Measurements from ENCODE around the gene C4orf33.
"Not testable (repeated sequence)": the region's sequence is repeated elsewhere in the genome, so short reads cannot be mapped to it uniquely, and the experiment has no call there.

Gene C4orf33

DNA sequence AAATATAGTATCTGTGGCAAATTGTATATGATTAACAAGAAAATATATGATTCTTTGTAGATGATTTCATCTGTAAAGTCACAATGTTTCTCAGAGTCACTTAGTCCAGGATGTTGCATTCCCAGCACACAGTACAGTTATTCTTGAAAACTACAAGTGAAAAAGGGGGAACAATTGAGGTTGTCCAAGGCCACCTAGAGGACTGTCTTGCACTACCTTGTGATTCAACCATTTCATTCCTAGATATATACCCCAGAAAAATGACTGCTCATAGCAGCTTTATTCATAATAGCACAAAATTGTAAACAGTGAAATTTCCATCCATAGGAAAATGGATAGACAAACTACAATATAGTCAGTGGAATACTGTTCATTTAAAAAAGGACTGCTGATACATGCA, 16.0 kb downstream of the C4orf33 start:
- H3K27ac ChIP-seq = no peak overlapping the region
- no peak for DNase-seq
- H3K27me3 ChIP-seq (replicated peaks) = no peaks in the 10 kb centered on the region
- TF ChIP-seq, protein P1, sequence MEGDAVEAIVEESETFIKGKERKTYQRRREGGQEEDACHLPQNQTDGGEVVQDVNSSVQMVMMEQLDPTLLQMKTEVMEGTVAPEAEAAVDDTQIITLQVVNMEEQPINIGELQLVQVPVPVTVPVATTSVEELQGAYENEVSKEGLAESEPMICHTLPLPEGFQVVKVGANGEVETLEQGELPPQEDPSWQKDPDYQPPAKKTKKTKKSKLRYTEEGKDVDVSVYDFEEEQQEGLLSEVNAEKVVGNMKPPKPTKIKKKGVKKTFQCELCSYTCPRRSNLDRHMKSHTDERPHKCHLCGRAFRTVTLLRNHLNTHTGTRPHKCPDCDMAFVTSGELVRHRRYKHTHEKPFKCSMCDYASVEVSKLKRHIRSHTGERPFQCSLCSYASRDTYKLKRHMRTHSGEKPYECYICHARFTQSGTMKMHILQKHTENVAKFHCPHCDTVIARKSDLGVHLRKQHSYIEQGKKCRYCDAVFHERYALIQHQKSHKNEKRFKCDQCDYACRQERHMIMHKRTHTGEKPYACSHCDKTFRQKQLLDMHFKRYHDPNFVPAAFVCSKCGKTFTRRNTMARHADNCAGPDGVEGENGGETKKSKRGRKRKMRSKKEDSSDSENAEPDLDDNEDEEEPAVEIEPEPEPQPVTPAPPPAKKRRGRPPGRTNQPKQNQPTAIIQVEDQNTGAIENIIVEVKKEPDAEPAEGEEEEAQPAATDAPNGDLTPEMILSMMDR (IDR thresholded peaks at IDR 0.05; ENCODE audit: low read depth, low read length, missing control alignments) = peak; percentile 8
- in situ Hi-C loops (cut with HindIII; ENCODE audit: low pct_ligation_motif_present, low sequenced_read_pairs) = no loop called here
- no peak overlapping the region for H3K4me3 ChIP-seq (ENCODE audit: low read depth, low read length)
- H3K36me3 ChIP-seq (replicated peaks) = no peaks in the 10 kb centered on the region

GRCh38 chr4:129113434-129113833, 17.5 kb downstream of the C4orf33 start:
- in situ Hi-C loops (cut with HindIII; ENCODE audit: low pct_ligation_motif_present, low sequenced_read_pairs) = no loop called here
- TF ChIP-seq, protein P1 (IDR thresholded peaks at IDR 0.05; ENCODE audit: low read depth, low read length, missing control alignments) = no peak
- no peaks in the 10 kb centered on the region for H3K36me3 ChIP-seq (replicated peaks)
- no peaks in the 10 kb centered on the region for H3K27me3 ChIP-seq (replicated peaks)
- no peak for DNase-seq
- no peak overlapping the region for H3K4me3 ChIP-seq (ENCODE audit: low read depth, low read length)
- no peak overlapping the region for H3K27ac ChIP-seq

DNA sequence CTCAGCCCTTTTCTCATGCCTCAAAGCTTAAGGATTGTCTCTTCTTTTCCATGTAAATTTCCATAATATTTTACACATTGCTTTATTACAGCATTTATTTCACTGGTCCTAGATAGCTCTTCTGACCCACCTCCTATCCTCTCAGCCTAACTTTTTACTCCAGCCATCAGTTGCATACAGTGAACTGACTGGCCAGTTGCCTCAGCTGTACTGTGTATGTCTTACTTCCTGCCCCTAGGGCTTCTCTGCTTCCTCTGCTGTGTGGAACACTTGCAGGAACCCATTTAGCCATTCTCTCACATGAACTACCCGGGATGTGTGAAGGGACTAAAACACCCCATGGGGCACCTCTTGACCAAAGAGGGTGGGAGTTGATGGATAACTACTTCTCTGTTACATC, 18.0 kb downstream of the C4orf33 start:
- TF ChIP-seq, protein P1 (IDR thresholded peaks at IDR 0.05; ENCODE audit: low read depth, low read length, missing control alignments) = no peak
- H3K36me3 ChIP-seq (replicated peaks) = no peaks in the 10 kb centered on the region
- DNase-seq = no peak

GRCh38 chr4:129117705-129118104, 21.8 kb downstream of the C4orf33 start:
- in situ Hi-C loops (cut with HindIII; ENCODE audit: low pct_ligation_motif_present, low sequenced_read_pairs) = no loop called here
- TF ChIP-seq, protein P1 (IDR thresholded peaks at IDR 0.05; ENCODE audit: low read depth, low read length, missing control alignments) = no peak
- Histone ChIP-seq H3K36me3 (replicated peaks) (no peaks in the 10 kb centered on the region), H3K27ac (no peak overlapping the region), H3K27me3 (replicated peaks) (no peaks in the 10 kb centered on the region), H3K4me3 (ENCODE audit: low read depth, low read length) (no peak overlapping the region)
- no peak for DNase-seq

More for the DNA sequence above, 18.0 kb downstream of the C4orf33 start:
- Histone ChIP-seq H3K27ac (no peak overlapping the region), H3K4me3 (ENCODE audit: low read depth, low read length) (no peak overlapping the region), H3K27me3 (replicated peaks) (no peaks in the 10 kb centered on the region)
- in situ Hi-C loops (cut with HindIII; ENCODE audit: low pct_ligation_motif_present, low sequenced_read_pairs) = no loop called here

GRCh38 chr4:129126614-129127013, 30.7 kb downstream of the C4orf33 start:
- H3K27ac ChIP-seq; DNase-seq; in situ Hi-C loops (cut with HindIII; ENCODE audit: low pct_ligation_motif_present, low sequenced_read_pairs); H3K4me3 ChIP-seq (ENCODE audit: low read depth, low read length); H3K27me3 ChIP-seq (replicated peaks); H3K36me3 ChIP-seq (replicated peaks): not testable (repeated sequence)

- in situ Hi-C loops (cut with HindIII; ENCODE audit: low pct_ligation_motif_present, low sequenced_read_pairs) = no loop called here
- DNase-seq = no peak
- no peaks in the 10 kb centered on the region for H3K27me3 ChIP-seq (replicated peaks)
- H3K27ac ChIP-seq = no peak overlapping the region
- TF ChIP-seq, protein P1 (IDR thresholded peaks at IDR 0.05; ENCODE audit: low read depth, low read length, missing control alignments) = no peak
- no peak overlapping the region for H3K4me3 ChIP-seq (ENCODE audit: low read depth, low read length)
- H3K36me3 ChIP-seq (replicated peaks) = no peaks in the 10 kb centered on the region
These were observed 33.2 kb downstream of the C4orf33 start for GRCh38 chr4:129129143-129129542.

Data from brain microvascular endothelial cell (primary cell).